GM12878 (cell line): ENCODE data around the gene BLNK. TPM values are rescaled to one million over a fixed set of nuclear protein-coding genes. Genes with fewer than 3 reads are reported as not detected.

Source experiments
- ATAC-seq: fragments of 200-7000 bp; cut with Tn5 transposase; 3 replicates; pipeline ENCODE4 v1.9.1; 2020; ENCODE audit warnings: mild to moderate bottlenecking, moderate library complexity
- BruUV-seq: library from RNA; stranded (reverse); fragments of 400-500 nt; replicated peaks from 2 replicates; lab custom pipeline; 2021; lab: Mats Ljungman, UMichigan
- CTCF ChIA-PET: fragments of 300-600 bp; sonication (Branson Sonifier 250); formaldehyde crosslinking; extraction: SDS; loops from one replicate; lab custom pipeline; 2021; ENCODE audit warnings: inconsistent platforms; lab: Yijun Ruan, JAX
- POLR2A ChIA-PET: fragments of 350-600 bp; formaldehyde crosslinking; extraction: SDS; loops from one replicate; lab custom pipeline; 2021; ENCODE audit warnings: inconsistent platforms; lab: Charles Lee
- RAD21 ChIA-PET: fragments of 300-600 bp; sonication (Branson Sonifier 250); formaldehyde crosslinking; loops from one replicate; lab custom pipeline; 2023; ENCODE audit warnings: antibody characterized with exemption; ENCODE audit not compliant: unreplicated experiment; lab: Charles Lee
- SMC1A ChIA-PET: fragments of 300-600 bp; sonication (Branson Sonifier 250); formaldehyde crosslinking; loops from one replicate; lab custom pipeline; 2023; ENCODE audit not compliant: unreplicated experiment, uncharacterized antibody; lab: Charles Lee
- DNase-seq: peaks from one replicate; pipeline ENCODE4 v3.0.0-alpha.2; 2011; ENCODE audit warnings: low read depth, low spot score
- FAIRE-seq: peaks from 3 replicates; lab custom pipeline; 2011; peaks lifted over from hg19 to GRCh38; lab: Jason Lieb, UNC
- H2AFZ ChIP-seq: 2 replicates; pipeline ENCODE4 v1.6.0; 2011; ENCODE audit warnings: low read depth, low read length, control low read depth; ENCODE audit not compliant: control insufficient read depth
- H3K27ac ChIP-seq: 2 replicates; pipeline ENCODE4 v1.5.1; 2011; ENCODE audit warnings: control low read depth; ENCODE audit not compliant: control insufficient read depth, insufficient read depth
- H3K27me3 ChIP-seq, 2 experiments: replicated peaks in 1 of 2; 2 replicates each; pipeline versions ENCODE4 v1.6.0 to v1.6.1; 2011; ENCODE audit warnings: low read length in 1 of 2; ENCODE audit not compliant: control insufficient read depth in 2 of 2, insufficient read depth in 2 of 2
- H3K36me3 ChIP-seq, 2 experiments: 2 replicates each; pipeline ENCODE4 v1.5.1; 2011; ENCODE audit warnings: low read length in 1 of 2; ENCODE audit not compliant: control insufficient read depth in 2 of 2, insufficient read depth in 2 of 2
- H3K4me1 ChIP-seq: 2 replicates; pipeline ENCODE4 v1.6.1; 2011; ENCODE audit warnings: mild to moderate bottlenecking, low read length, moderate library complexity, mixed read lengths; ENCODE audit not compliant: control insufficient read depth, insufficient read depth
- H3K4me2 ChIP-seq: 2 replicates; pipeline ENCODE4 v1.6.0; 2011; ENCODE audit warnings: control low read depth; ENCODE audit not compliant: control insufficient read depth, insufficient read depth
- H3K4me3 ChIP-seq: fragments of 200-600 bp; sonication (generic); 2 replicates; pipeline ENCODE4 v1.5.1; 2016
- H3K79me2 ChIP-seq: 2 replicates; pipeline ENCODE4 v1.6.0; 2011; ENCODE audit warnings: low read length; ENCODE audit not compliant: control insufficient read depth, insufficient read depth
- H3K9ac ChIP-seq: 2 replicates; pipeline ENCODE4 v1.8.0; 2011; ENCODE audit warnings: low read length, control low read depth, mixed read lengths; ENCODE audit not compliant: control insufficient read depth, insufficient read depth
- H3K9me3 ChIP-seq: replicated peaks from 3 replicates; pipeline ENCODE4 v1.5.1; 2011; ENCODE audit warnings: mild to moderate bottlenecking, low read length; ENCODE audit not compliant: control insufficient read depth, insufficient read depth
- H4K20me1 ChIP-seq: 2 replicates; pipeline ENCODE4 v1.6.0; 2011; ENCODE audit not compliant: control insufficient read depth, insufficient read depth
- PBX3 ChIP-seq: IDR thresholded peaks from 2 replicates; pipeline ENCODE4 v1.6.1; 2011; ENCODE audit warnings: mild to moderate bottlenecking, low read depth, low read length, moderate library complexity; ENCODE audit not compliant: insufficient replicate concordance
- RAD51 ChIP-seq: fragments of 450-650 bp; IDR thresholded peaks from 2 replicates; pipeline ENCODE4 v1.6.1; 2016; ENCODE audit warnings: moderate library complexity, mild to moderate bottlenecking, inconsistent platforms
- ZBTB11 ChIP-seq: fragments of 450-650 bp; formaldehyde crosslinking; IDR thresholded peaks from 2 replicates; pipeline ENCODE4 v1.5.0; 2022; ENCODE audit warnings: mild to moderate bottlenecking, missing genetic modification characterization
- ZBTB40 ChIP-seq: fragments of 450-650 bp; IDR thresholded peaks from 2 replicates; pipeline ENCODE4 v1.6.1; 2016; ENCODE audit warnings: mild to moderate bottlenecking, moderate library complexity, borderline replicate concordance
- WGBS: methylation state at CpG from one replicate; pipeline ENCODE4 v1.1.6; 2016; ENCODE audit warnings: low lambda C conversion rate; ENCODE audit not compliant: insufficient replicate concordance, insufficient coverage; ENCODE audit errors: missing lambda C conversion rate; 5-methylcytosine and 5-hydroxymethylcytosine counted together
- in situ Hi-C: fragments of 300-500 bp; cut with MboI; formaldehyde crosslinking; loops from 9 replicates; pipeline ENCODE4 v1.14.3; 2018; ENCODE audit warnings: mixed read lengths
- intact Hi-C: fragments of 100-400 bp; cut with micrococcal nuclease; formaldehyde crosslinking; loops from one replicate; pipeline ENCODE4 v1.14.2; 2022; ENCODE audit not compliant: unreplicated experiment
- polyA plus RNA-seq, 11 experiments: library from polyadenylated mRNA; depleted of rRNA in 4 of 11; unstranded in 6 of 11; stranded (reverse) in 5 of 11; fragments of >200 nt; fragmentation: Nextera tagmentation in 4 of 11; fragmentation: Illumina TruSeq in 1 of 11; extraction: Ambion mirVana in 4 of 11; extraction: Trizol in 1 of 11; gene quantifications; 1 replicate in 1 of 11; 2 replicates in 10 of 11; pipeline versions ENCODE4 v1.2.1 to v1.2.3, GENCODE V29; 2011 to 2016; ENCODE audit warnings: inconsistent platforms in 2 of 11, missing spikeins in 2 of 11, low read depth in 1 of 11
- total RNA-seq, 4 experiments: library from RNA; depleted of rRNA in 3 of 4; stranded (reverse); fragments of >200 nt in 3 of 4; fragmentation: Illumina TruSeq in 1 of 4; extraction: Trizol in 1 of 4; gene quantifications; 2 replicates each; pipeline versions ENCODE4 v1.2.1 to v1.2.3, GENCODE V29; 2013 to 2021

Gene BLNK
- total and polyA plus RNA-seq, 10 of the 15 experiments (the other 5 are each of a cell fraction or from before 2014, with no cell fraction given): 79.5 to 201 (median 139) TPM

GRCh38 chr10:96188916-96189315 lies 82.5 kb downstream of the BLNK start:
- no TSS peak for BruUV-seq
- in situ Hi-C loops: no loop called here
- no peaks in the 10 kb centered on the region for H3K79me2 ChIP-seq
- FAIRE-seq (no peak), ATAC-seq (no peak), DNase-seq (no peak)
- WGBS: 100% methylated on average over 1 of the region's 1 CpG
- no peaks in the 10 kb centered on the region for H3K27me3 ChIP-seq
- CTCF ChIA-PET: no interaction called here
- peaks cover 1 to 31% of the 10 kb centered on the region in 2 experiments; a peak in 2 of 4 replicates for H3K36me3 ChIP-seq
- intact Hi-C loops: no loop called here
- POLR2A ChIA-PET: no interaction called here
- no peak for TF ChIP-seq ZBTB40
- no peak for TF ChIP-seq ZBTB11 (CRISPR knock-in tag)
- no peak for TF ChIP-seq PBX3
- no peak for TF ChIP-seq RAD51
- TF ChIP-seq, all 136 proteins: peak for 0
- H3K4me2 ChIP-seq: no peak overlapping the region
- no peaks in the 10 kb centered on the region for H4K20me1 ChIP-seq
- RAD21 ChIA-PET: no interaction called here
- no peaks in the 10 kb centered on the region for H3K4me1 ChIP-seq
- H3K9ac ChIP-seq: no peak overlapping the region
- SMC1A ChIA-PET: interaction anchor here (1.1 kb wide), 1 partner anchor 17 kb away, joined by 3 read pairs; no protein-coding TSS in a partner anchor
- peaks cover 6% of the 10 kb centered on the region for H3K9me3 ChIP-seq
- H2AFZ ChIP-seq: no peak overlapping the region
- no peak overlapping the region for H3K27ac ChIP-seq
- no peak overlapping the region for H3K4me3 ChIP-seq
